ENCODE data around the gene ATP2B2.

Gene ATP2B2

DNA sequence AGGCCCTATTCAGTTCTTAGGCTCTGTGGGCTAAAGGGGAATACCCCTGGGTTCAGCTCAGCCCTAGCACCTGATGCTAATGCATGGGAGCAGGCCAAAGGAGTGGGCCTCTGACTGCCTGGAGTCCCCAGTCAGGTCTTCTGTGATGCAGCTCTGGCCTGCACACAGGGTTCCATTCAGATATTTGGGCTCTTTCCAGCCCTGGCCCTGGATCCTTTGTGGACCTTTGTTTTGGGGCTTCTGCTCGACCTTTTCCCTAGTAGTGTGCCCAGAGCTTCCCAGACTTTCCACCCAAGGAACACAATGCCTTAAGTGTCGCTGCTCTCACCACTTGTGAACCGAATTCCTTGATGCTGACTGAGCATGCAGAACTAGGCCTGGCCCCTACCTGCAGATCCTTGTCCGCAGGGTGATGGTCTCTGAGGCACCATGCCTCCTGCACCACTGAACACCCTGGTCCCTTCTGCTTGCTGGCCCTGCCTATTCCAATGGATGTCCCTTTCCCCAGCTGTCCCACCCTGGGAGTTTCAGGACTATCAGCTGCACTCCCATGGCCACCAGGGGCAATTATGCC lies 189.5 kb downstream of the ATP2B2 start (continued):
- TF ChIP-seq, protein P1, sequence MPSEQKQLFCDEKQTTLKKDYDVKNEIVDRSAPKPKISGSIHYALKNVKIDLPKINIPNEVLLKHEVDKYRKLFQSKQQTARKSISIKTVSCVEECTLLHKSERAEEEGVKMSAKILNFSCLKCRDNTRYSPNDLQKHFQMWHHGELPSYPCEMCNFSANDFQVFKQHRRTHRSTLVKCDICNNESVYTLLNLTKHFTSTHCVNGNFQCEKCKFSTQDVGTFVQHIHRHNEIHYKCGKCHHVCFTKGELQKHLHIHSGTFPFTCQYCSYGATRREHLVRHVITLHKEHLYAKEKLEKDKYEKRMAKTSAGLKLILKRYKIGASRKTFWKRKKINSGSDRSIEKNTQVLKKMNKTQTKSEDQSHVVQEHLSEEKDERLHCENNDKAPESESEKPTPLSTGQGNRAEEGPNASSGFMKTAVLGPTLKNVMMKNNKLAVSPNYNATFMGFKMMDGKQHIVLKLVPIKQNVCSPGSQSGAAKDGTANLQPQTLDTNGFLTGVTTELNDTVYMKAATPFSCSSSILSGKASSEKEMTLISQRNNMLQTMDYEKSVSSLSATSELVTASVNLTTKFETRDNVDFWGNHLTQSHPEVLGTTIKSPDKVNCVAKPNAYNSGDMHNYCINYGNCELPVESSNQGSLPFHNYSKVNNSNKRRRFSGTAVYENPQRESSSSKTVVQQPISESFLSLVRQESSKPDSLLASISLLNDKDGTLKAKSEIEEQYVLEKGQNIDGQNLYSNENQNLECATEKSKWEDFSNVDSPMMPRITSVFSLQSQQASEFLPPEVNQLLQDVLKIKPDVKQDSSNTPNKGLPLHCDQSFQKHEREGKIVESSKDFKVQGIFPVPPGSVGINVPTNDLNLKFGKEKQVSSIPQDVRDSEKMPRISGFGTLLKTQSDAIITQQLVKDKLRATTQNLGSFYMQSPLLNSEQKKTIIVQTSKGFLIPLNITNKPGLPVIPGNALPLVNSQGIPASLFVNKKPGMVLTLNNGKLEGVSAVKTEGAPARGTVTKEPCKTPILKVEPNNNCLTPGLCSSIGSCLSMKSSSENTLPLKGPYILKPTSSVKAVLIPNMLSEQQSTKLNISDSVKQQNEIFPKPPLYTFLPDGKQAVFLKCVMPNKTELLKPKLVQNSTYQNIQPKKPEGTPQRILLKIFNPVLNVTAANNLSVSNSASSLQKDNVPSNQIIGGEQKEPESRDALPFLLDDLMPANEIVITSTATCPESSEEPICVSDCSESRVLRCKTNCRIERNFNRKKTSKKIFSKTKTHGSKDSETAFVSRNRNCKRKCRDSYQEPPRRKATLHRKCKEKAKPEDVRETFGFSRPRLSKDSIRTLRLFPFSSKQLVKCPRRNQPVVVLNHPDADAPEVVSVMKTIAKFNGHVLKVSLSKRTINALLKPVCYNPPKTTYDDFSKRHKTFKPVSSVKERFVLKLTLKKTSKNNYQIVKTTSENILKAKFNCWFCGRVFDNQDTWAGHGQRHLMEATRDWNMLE (tag by site-specific recombination; conservative IDR thresholded peaks at IDR 0.05; ENCODE audit: low read depth): no peak

DNA sequence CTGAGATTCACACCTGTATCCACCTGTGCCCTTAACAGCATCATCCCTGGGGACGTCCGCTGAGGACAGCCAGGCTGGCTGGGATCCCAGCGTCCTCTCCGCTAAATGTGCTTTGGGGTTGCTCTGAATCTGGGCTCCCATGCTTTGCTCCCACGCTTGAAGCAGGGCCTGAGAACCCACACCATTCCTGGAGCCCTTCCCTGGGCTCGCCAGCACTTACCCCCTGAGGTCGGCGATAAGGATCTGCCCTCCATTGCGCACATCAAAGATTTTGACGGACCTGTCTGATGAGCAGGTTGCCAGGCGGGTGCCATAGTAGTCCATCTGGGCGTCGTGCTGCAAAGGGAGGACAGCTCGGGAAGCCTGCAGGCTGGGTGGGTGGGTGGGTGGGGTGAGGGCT lies 190.3 kb downstream of the ATP2B2 start:
- TF ChIP-seq HOXC10 (CRISPR knock-in tag; IDR thresholded peaks at IDR 0.05): no peak
- no peak for TF ChIP-seq ZSCAN16 (tag by site-specific recombination; IDR thresholded peaks at IDR 0.05)
- TF ChIP-seq, protein P2, sequence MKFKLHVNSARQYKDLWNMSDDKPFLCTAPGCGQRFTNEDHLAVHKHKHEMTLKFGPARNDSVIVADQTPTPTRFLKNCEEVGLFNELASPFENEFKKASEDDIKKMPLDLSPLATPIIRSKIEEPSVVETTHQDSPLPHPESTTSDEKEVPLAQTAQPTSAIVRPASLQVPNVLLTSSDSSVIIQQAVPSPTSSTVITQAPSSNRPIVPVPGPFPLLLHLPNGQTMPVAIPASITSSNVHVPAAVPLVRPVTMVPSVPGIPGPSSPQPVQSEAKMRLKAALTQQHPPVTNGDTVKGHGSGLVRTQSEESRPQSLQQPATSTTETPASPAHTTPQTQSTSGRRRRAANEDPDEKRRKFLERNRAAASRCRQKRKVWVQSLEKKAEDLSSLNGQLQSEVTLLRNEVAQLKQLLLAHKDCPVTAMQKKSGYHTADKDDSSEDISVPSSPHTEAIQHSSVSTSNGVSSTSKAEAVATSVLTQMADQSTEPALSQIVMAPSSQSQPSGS (tag by site-specific recombination; IDR thresholded peaks at IDR 0.05; ENCODE audit: low read depth): no peak
- no peak for TF ChIP-seq FEZF1 (tag by site-specific recombination; IDR thresholded peaks at IDR 0.05)
- TF ChIP-seq ZNF174 (tag by site-specific recombination; IDR thresholded peaks at IDR 0.05): no peak
- no peak for TF ChIP-seq ZEB2 (tag by site-specific recombination; IDR thresholded peaks at IDR 0.05)
- TF ChIP-seq, protein P3, sequence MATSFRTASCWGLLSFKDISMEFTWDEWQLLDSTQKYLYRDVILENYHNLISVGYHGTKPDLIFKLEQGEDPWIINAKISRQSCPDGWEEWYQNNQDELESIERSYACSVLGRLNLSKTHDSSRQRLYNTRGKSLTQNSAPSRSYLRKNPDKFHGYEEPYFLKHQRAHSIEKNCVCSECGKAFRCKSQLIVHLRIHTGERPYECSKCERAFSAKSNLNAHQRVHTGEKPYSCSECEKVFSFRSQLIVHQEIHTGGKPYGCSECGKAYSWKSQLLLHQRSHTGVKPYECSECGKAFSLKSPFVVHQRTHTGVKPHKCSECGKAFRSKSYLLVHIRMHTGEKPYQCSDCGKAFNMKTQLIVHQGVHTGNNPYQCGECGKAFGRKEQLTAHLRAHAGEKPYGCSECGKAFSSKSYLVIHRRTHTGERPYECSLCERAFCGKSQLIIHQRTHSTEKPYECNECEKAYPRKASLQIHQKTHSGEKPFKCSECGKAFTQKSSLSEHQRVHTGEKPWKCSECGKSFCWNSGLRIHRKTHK (tag by site-specific recombination; IDR thresholded peaks at IDR 0.05): no peak
- no peak for TF ChIP-seq ZNF335 (tag by site-specific recombination; conservative IDR thresholded peaks at IDR 0.05)
- no peak for TF ChIP-seq EGR2 (tag by site-specific recombination; IDR thresholded peaks at IDR 0.05; ENCODE audit: low read depth)
- Histone ChIP-seq H3K4me1 (ENCODE audit: control insufficient read depth, insufficient read depth, low read length) (no peaks in the 10 kb centered on the region), H3K9me3 (ENCODE audit: control insufficient read depth, insufficient read depth, low read depth, low read length) (no peaks in the 10 kb centered on the region), H3K27ac (ENCODE audit: extremely low read depth, low read depth, low read length) (no peak overlapping the region), H3K36me3 (ENCODE audit: control insufficient read depth in 2 of 2, insufficient read depth in 1 of 2, low read length in 2 of 2) (peaks cover 26 to 93% of the 10 kb centered on the region in 2 experiments), H3K4me3 (ENCODE audit: low read depth, low read length) (no peak overlapping the region)
- ChIA-PET CTCF (interaction anchor here (0.5 kb wide), 1 partner anchor 174 kb away, joined by 4 read pairs; the partner anchor contains the start of gene VHL), POLR2A (no interaction called here)

DNA sequence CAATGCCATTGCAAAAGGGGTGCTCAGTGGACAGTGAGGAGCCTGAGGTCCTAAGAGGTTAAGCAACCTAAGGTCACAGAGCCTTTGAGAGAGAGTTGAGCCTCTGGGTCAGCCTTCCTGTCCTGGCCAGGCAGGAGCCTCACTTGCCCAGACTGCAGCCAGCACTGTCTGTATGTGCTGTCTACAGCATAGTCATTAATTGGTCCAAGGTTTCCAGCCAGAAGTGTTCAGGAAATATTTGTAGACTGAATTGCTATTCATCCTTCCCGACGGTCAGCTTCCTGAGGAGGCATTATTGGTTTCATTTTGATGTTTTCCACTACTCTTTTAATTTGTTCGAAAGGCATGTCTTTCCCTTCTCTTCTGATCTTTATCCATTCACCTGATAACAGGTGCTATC lies 192.5 kb downstream of the ATP2B2 start:
- Histone ChIP-seq H3K36me3 (ENCODE audit: control insufficient read depth in 2 of 2, insufficient read depth in 1 of 2, low read length in 2 of 2) (peaks cover 18 to 95% of the 10 kb centered on the region in 2 experiments), H3K4me1 (ENCODE audit: control insufficient read depth, insufficient read depth, low read length) (no peaks in the 10 kb centered on the region), H3K9me3 (ENCODE audit: control insufficient read depth, insufficient read depth, low read depth, low read length) (no peaks in the 10 kb centered on the region), H3K4me3 (ENCODE audit: low read depth, low read length) (no peak overlapping the region), H3K27ac (ENCODE audit: extremely low read depth, low read depth, low read length) (no peak overlapping the region)
- CTCF ChIA-PET: interaction anchor here (1.4 kb wide), 1 partner anchor 9 kb away, joined by 5 read pairs; no protein-coding TSS in a partner anchor
- POLR2A ChIA-PET: interaction anchor here (0.6 kb wide), 1 partner anchor 117 kb away, joined by 3 read pairs; no protein-coding TSS in a partner anchor
- TF ChIP-seq, protein P4, sequence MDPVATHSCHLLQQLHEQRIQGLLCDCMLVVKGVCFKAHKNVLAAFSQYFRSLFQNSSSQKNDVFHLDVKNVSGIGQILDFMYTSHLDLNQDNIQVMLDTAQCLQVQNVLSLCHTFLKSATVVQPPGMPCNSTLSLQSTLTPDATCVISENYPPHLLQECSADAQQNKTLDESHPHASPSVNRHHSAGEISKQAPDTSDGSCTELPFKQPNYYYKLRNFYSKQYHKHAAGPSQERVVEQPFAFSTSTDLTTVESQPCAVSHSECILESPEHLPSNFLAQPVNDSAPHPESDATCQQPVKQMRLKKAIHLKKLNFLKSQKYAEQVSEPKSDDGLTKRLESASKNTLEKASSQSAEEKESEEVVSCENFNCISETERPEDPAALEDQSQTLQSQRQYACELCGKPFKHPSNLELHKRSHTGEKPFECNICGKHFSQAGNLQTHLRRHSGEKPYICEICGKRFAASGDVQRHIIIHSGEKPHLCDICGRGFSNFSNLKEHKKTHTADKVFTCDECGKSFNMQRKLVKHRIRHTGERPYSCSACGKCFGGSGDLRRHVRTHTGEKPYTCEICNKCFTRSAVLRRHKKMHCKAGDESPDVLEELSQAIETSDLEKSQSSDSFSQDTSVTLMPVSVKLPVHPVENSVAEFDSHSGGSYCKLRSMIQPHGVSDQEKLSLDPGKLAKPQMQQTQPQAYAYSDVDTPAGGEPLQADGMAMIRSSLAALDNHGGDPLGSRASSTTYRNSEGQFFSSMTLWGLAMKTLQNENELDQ (tag by site-specific recombination; IDR thresholded peaks at IDR 0.05; ENCODE audit: low read depth): no peak
